Gastrocnemius medialis (tissue), 4 donors: ENCODE data around the gene JAKMIP1. TPM values are rescaled to one million over a fixed set of nuclear protein-coding genes. Genes with fewer than 3 reads are reported as not detected.
A peak's percentile ranks its signal among the peaks of the same experiment; 100 is the strongest.

Source experiments
- ATAC-seq, 2 donors: fragments of 150-250 bp; one replicate each; pipeline ENCODE4 v1.9.1; 2016
- DNase-seq, 2 donors: peaks; one replicate each; pipeline ENCODE4 v3.0.0-alpha.2; 2019
- H3K27ac ChIP-seq, 4 donors: fragments of 200-600 bp; sonication (generic); 1 replicate in 1 of 4; 2 replicates in 3 of 4; pipeline ENCODE4 v1.5.1; 2016 to 2018; ENCODE audit warnings: mild to moderate bottlenecking in 2 of 4, moderate library complexity in 1 of 4
- H3K27me3 ChIP-seq, 3 donors: fragments of 200-600 bp; sonication (generic) in 2 of 3; 1 replicate in 1 of 3; 2 replicates in 2 of 3; pipeline versions ENCODE4 v1.5.1 to v1.6.0; 2016 to 2019; ENCODE audit warnings: mild to moderate bottlenecking in 1 of 3, moderate library complexity in 1 of 3
- H3K36me3 ChIP-seq, 2 donors: fragments of 200-600 bp; sonication (generic) in 1 of 2; one replicate each; pipeline ENCODE4 v1.5.1; 2017 to 2018
- H3K4me1 ChIP-seq, 2 donors: fragments of 200-600 bp; sonication (generic) in 1 of 2; one replicate each; pipeline ENCODE4 v1.5.1; 2016 to 2017; ENCODE audit warnings: mild to moderate bottlenecking in 2 of 2
- H3K4me3 ChIP-seq, 4 donors: fragments of 200-600 bp; sonication (generic) in 3 of 4; 1 replicate in 1 of 4; 2 replicates in 3 of 4; pipeline ENCODE4 v1.5.1; 2016 to 2019; ENCODE audit warnings: mild to moderate bottlenecking in 2 of 4
- H3K9me3 ChIP-seq, 3 donors: fragments of 200-600 bp; sonication (generic) in 2 of 3; 1 replicate in 1 of 3; 2 replicates in 2 of 3; pipeline ENCODE4 v1.5.1; 2016 to 2019
- POLR2A ChIP-seq, 2 donors: fragments of 450-650 bp; IDR thresholded peaks; one replicate each; pipeline ENCODE4 v1.6.1; 2017; ENCODE audit warnings: antibody characterized with exemption in 2 of 2, mild to moderate bottlenecking in 2 of 2, moderate library complexity in 2 of 2
- in situ Hi-C, 4 donors: fragments of 200-750 bp; cut with MboI; loops; one replicate each; pipeline versions ENCODE4 v1.15.0 to v1.8.0; 2017; ENCODE audit warnings: low sequenced_read_pairs in 4 of 4
- intact Hi-C: fragments of 100-400 bp; cut with DNase I; formaldehyde crosslinking; loops from one replicate; pipeline ENCODE4 v1.15.1; 2023; ENCODE audit warnings: low total_unique reads
- total RNA-seq, 4 donors: library from RNA; depleted of rRNA; stranded (reverse); fragments of >200 nt; gene quantifications; one replicate each; pipeline versions ENCODE4 v1.1.0 to v1.2.3, GENCODE V29; 2016
- TF ChIP-seq, protein P1 (sequence below), 5 experiments: fragments of 450-650 bp in 3 of 5; fragments of 200-600 bp in 2 of 5; sonication (generic) in 2 of 5; IDR thresholded peaks in 4 of 5; conservative IDR thresholded peaks in 1 of 5; 1 replicate in 4 of 5; 2 replicates in 1 of 5; pipeline ENCODE4 v1.5.1; 2016 to 2019; ENCODE audit warnings: antibody characterized with exemption in 5 of 5, mild to moderate bottlenecking in 3 of 5, moderate library complexity in 3 of 5

JAKMIP1 gene
- total RNA-seq, 4 donors from 2014 or later: 0.62 TPM; not detected in 3

DNA sequence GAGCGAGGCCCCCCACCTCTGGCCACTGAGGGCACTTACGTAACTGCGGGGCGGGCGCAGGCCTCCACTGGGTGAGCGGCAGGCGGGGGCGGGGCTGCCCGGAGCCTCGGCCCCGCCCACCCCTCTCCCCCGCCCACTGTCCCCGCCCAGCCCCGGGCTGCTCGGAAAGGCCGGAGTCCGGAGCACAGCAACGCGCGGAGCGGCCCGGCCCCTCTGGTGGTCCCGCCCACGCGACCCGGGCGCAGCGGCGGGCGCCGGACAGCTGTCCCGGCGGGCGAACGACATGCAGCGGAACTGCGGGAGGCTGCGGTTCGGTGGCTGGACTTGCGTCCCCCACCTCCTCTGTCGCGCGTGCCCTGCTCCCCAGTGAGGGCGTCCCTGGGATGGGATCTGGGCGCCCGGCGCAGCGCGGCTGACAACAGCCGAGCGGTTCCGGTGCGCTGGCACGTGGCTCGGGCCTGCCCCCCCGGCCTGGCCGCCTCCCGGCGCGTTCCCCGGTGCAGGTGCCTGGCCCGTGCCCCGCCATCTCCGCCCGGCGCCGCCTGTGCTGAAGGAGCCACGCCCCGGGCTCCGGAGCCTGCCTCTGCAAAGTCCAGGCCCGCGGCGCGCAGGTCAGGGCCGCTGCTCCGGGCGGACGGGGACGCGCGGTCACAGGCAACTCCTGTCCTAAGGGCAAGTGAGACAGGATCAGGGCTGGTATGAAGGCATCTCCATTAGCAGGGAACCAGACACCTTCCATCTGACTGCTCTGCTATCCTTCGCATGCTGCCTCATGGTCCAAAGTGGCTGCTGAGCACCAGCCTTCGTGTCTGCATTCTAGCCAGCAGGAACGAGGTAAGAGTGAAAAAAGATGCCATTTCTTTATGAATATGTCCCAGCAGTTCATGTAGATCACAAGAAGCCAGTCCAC lies 21.8 kb upstream of the JAKMIP1 start:
- in situ Hi-C loops (no loop called here), intact Hi-C loops (no loop called here)
- Histone ChIP-seq H3K27me3 (peaks cover 26 to 42% (median 28%) of the 10 kb centered on the region in 3 donors), H3K36me3 (no peaks in the 10 kb centered on the region), H3K4me3 (peak overlapping the region in 2 of 4 donors; percentile 18 to 29), H3K9me3 (no peaks in the 10 kb centered on the region), H3K27ac (no peak overlapping the region), H3K4me1 (no peaks in the 10 kb centered on the region)
- TF ChIP-seq, protein P1, sequence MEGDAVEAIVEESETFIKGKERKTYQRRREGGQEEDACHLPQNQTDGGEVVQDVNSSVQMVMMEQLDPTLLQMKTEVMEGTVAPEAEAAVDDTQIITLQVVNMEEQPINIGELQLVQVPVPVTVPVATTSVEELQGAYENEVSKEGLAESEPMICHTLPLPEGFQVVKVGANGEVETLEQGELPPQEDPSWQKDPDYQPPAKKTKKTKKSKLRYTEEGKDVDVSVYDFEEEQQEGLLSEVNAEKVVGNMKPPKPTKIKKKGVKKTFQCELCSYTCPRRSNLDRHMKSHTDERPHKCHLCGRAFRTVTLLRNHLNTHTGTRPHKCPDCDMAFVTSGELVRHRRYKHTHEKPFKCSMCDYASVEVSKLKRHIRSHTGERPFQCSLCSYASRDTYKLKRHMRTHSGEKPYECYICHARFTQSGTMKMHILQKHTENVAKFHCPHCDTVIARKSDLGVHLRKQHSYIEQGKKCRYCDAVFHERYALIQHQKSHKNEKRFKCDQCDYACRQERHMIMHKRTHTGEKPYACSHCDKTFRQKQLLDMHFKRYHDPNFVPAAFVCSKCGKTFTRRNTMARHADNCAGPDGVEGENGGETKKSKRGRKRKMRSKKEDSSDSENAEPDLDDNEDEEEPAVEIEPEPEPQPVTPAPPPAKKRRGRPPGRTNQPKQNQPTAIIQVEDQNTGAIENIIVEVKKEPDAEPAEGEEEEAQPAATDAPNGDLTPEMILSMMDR (IDR thresholded peaks at IDR 0.05 in 4 of 5, conservative IDR thresholded peaks at IDR 0.05 in 1 of 5): no peak
- no peak for TF ChIP-seq POLR2A (IDR thresholded peaks at IDR 0.05)
- ATAC-seq: peak in 1 of 2 donors; percentile 42
- no peak for DNase-seq

DNA sequence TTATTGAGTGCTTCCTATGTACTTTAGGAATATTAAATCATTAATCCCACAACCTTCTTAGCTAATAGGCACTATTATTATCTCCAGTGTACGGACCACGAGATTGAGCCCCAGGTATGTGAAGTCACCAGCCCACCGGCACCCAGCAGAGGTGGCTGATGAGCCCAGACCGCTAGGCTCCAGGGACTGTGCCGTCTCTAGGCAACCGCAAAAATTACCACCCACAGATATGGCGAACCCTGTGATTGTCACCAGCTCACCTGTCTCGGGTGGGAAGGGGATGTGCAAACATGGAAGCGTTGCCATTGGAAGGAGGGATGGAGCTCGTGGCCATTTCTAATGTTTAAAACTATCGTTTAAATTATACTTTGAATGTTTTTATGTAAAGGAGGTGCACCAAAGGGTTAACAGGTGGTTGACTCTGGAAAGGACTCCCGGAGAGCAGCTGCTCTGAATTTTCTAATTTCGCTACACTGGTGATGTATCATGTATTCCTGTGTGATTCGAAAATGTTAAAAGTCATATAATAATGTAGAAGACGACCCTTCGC lies 21.0 kb upstream of the JAKMIP1 start:
- in situ Hi-C loops (no loop called here), intact Hi-C loops (no loop called here)
- TF ChIP-seq, protein P1 (IDR thresholded peaks at IDR 0.05 in 4 of 5, conservative IDR thresholded peaks at IDR 0.05 in 1 of 5): no peak
- TF ChIP-seq POLR2A (IDR thresholded peaks at IDR 0.05): no peak
- no peak overlapping the region for H3K27ac ChIP-seq
- no peaks in the 10 kb centered on the region for H3K9me3 ChIP-seq
- no peaks in the 10 kb centered on the region for H3K36me3 ChIP-seq
- H3K4me1 ChIP-seq: no peaks in the 10 kb centered on the region
- ATAC-seq (no peak), DNase-seq (no peak)
- H3K27me3 ChIP-seq: peaks cover 26 to 34% (median 28%) of the 10 kb centered on the region in 3 donors
- H3K4me3 ChIP-seq: peak overlapping the region in 2 of 4 donors; percentile 1 to 18

DNA sequence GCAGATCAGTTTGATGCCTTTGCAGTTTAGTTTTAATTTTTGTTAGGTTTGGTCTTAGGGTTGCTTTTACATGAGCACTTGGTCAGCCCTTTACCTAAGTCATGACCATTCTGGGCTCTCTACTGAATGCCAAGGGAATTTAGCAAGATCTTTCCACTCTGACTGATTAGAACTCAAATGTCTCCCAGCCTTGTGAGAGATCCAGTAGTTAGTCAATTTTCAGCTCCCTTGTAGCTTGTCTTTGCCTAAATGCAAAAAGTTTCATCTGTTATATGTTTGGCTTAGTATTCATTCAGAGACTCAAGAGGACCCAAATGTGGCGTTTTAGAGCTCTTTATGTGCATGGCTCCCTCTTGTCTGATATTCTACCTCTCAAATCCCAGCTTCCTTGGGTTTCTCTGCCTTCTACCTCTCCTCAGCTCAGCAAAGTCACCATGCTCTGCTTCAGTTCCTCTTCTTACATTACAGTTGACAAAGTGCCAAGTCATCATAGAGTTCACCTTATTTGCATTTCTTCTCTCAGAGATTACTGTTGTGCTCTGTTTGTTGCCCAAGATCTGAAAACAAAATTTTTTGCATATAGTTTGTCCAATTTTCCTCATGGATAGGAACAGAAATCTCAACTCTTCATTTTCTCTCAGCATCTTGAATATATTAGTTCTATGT lies 17.5 kb upstream of the JAKMIP1 start:
- DNase-seq (no peak), ATAC-seq (no peak)
- in situ Hi-C loops: no loop called here
- H3K27me3 ChIP-seq: peaks cover 15 to 24% (median 21%) of the 10 kb centered on the region in 3 donors
- H3K9me3 ChIP-seq: no peaks in the 10 kb centered on the region
- no peak overlapping the region for H3K4me3 ChIP-seq
- H3K4me1 ChIP-seq: no peaks in the 10 kb centered on the region
- no peak overlapping the region for H3K27ac ChIP-seq
- TF ChIP-seq POLR2A (IDR thresholded peaks at IDR 0.05): no peak
- TF ChIP-seq, protein P1 (IDR thresholded peaks at IDR 0.05 in 4 of 5, conservative IDR thresholded peaks at IDR 0.05 in 1 of 5): no peak
- intact Hi-C loops: loop anchor here (10.0 kb wide), 1 partner anchor 1323 kb away; no protein-coding TSS in a partner anchor
- H3K36me3 ChIP-seq: no peaks in the 10 kb centered on the region

DNA sequence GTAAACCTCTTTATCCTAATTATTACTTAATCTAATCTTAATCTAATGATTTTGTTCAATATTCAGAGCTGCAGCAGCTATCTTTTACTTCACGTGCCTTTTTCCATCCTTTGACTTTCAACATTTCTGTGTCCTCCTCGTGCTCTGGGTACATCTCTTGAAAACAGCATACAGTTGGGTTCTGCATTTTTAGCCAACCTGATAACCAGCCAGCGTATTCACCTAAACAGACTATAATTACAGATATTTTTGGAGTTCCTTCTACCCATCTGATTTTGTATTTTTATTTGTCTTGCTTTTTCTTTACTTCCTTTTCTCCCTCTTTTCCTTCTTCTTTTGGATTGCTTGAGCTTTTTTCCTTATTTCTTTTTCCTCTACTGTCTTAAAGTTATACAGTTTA lies 16.2 kb upstream of the JAKMIP1 start:
- H3K27me3 ChIP-seq: peaks cover 9 to 14% (median 12%) of the 10 kb centered on the region in 3 donors
- in situ Hi-C loops: no loop called here
- intact Hi-C loops: loop anchor here (10.0 kb wide), 1 partner anchor 1322 kb away; no protein-coding TSS in a partner anchor

More for the DNA sequence above, 16.2 kb upstream of the JAKMIP1 start:
- H3K4me3 ChIP-seq: no peak overlapping the region
- no peak for DNase-seq
- no peak for TF ChIP-seq POLR2A (IDR thresholded peaks at IDR 0.05)
- TF ChIP-seq, protein P1 (IDR thresholded peaks at IDR 0.05 in 4 of 5, conservative IDR thresholded peaks at IDR 0.05 in 1 of 5): no peak
- no peak overlapping the region for H3K27ac ChIP-seq
- no peak for ATAC-seq
- no peaks in the 10 kb centered on the region for H3K4me1 ChIP-seq
- no peaks in the 10 kb centered on the region for H3K9me3 ChIP-seq
- H3K36me3 ChIP-seq: no peaks in the 10 kb centered on the region
